GM12878 (cell line): ENCODE measurements around the gene ANTKMT. TPM values are rescaled to one million over a fixed set of nuclear protein-coding genes. Genes with fewer than 3 reads are reported as not detected.

ENCODE experiments used
- ATAC-seq: fragments of 200-7000 bp; cut with Tn5 transposase; 3 replicates; pipeline ENCODE4 v1.9.1; 2020; ENCODE audit warnings: mild to moderate bottlenecking, moderate library complexity
- BruUV-seq: library from RNA; stranded (reverse); fragments of 400-500 nt; replicated peaks from 2 replicates; lab custom pipeline; 2021; lab: Mats Ljungman, UMichigan
- CTCF ChIA-PET: fragments of 300-600 bp; sonication (Branson Sonifier 250); formaldehyde crosslinking; extraction: SDS; loops from one replicate; lab custom pipeline; 2021; ENCODE audit warnings: inconsistent platforms; lab: Yijun Ruan, JAX
- POLR2A ChIA-PET: fragments of 350-600 bp; formaldehyde crosslinking; extraction: SDS; loops from one replicate; lab custom pipeline; 2021; ENCODE audit warnings: inconsistent platforms; lab: Charles Lee
- RAD21 ChIA-PET: fragments of 300-600 bp; sonication (Branson Sonifier 250); formaldehyde crosslinking; loops from one replicate; lab custom pipeline; 2023; ENCODE audit warnings: antibody characterized with exemption; ENCODE audit not compliant: unreplicated experiment; lab: Charles Lee
- SMC1A ChIA-PET: fragments of 300-600 bp; sonication (Branson Sonifier 250); formaldehyde crosslinking; loops from one replicate; lab custom pipeline; 2023; ENCODE audit not compliant: unreplicated experiment, uncharacterized antibody; lab: Charles Lee
- DNase-seq: peaks from one replicate; pipeline ENCODE4 v3.0.0-alpha.2; 2011; ENCODE audit warnings: low read depth, low spot score
- FAIRE-seq: peaks from 3 replicates; lab custom pipeline; 2011; peaks lifted over from hg19 to GRCh38; lab: Jason Lieb, UNC
- H2AFZ ChIP-seq: 2 replicates; pipeline ENCODE4 v1.6.0; 2011; ENCODE audit warnings: low read depth, low read length, control low read depth; ENCODE audit not compliant: control insufficient read depth
- H3K27ac ChIP-seq: 2 replicates; pipeline ENCODE4 v1.5.1; 2011; ENCODE audit warnings: control low read depth; ENCODE audit not compliant: control insufficient read depth, insufficient read depth
- H3K27me3 ChIP-seq, 2 experiments: replicated peaks in 1 of 2; 2 replicates each; pipeline versions ENCODE4 v1.6.0 to v1.6.1; 2011; ENCODE audit warnings: low read length in 1 of 2; ENCODE audit not compliant: control insufficient read depth in 2 of 2, insufficient read depth in 2 of 2
- H3K36me3 ChIP-seq, 2 experiments: 2 replicates each; pipeline ENCODE4 v1.5.1; 2011; ENCODE audit warnings: low read length in 1 of 2; ENCODE audit not compliant: control insufficient read depth in 2 of 2, insufficient read depth in 2 of 2
- H3K4me1 ChIP-seq: 2 replicates; pipeline ENCODE4 v1.6.1; 2011; ENCODE audit warnings: mild to moderate bottlenecking, low read length, moderate library complexity, mixed read lengths; ENCODE audit not compliant: control insufficient read depth, insufficient read depth
- H3K4me2 ChIP-seq: 2 replicates; pipeline ENCODE4 v1.6.0; 2011; ENCODE audit warnings: control low read depth; ENCODE audit not compliant: control insufficient read depth, insufficient read depth
- H3K4me3 ChIP-seq: fragments of 200-600 bp; sonication (generic); 2 replicates; pipeline ENCODE4 v1.5.1; 2016
- H3K79me2 ChIP-seq: 2 replicates; pipeline ENCODE4 v1.6.0; 2011; ENCODE audit warnings: low read length; ENCODE audit not compliant: control insufficient read depth, insufficient read depth
- H3K9ac ChIP-seq: 2 replicates; pipeline ENCODE4 v1.8.0; 2011; ENCODE audit warnings: low read length, control low read depth, mixed read lengths; ENCODE audit not compliant: control insufficient read depth, insufficient read depth
- H3K9me3 ChIP-seq: replicated peaks from 3 replicates; pipeline ENCODE4 v1.5.1; 2011; ENCODE audit warnings: mild to moderate bottlenecking, low read length; ENCODE audit not compliant: control insufficient read depth, insufficient read depth
- H4K20me1 ChIP-seq: 2 replicates; pipeline ENCODE4 v1.6.0; 2011; ENCODE audit not compliant: control insufficient read depth, insufficient read depth
- BCL11A ChIP-seq: IDR thresholded peaks from 2 replicates; pipeline ENCODE4 v1.6.1; 2011; ENCODE audit warnings: low read depth, low read length
- CBX5 ChIP-seq: sonication (generic); IDR thresholded peaks from 2 replicates; pipeline ENCODE4 v1.6.1; 2016; ENCODE audit warnings: low read depth, moderate library complexity, mild to moderate bottlenecking, inconsistent platforms
- JUNB ChIP-seq: IDR thresholded peaks from 2 replicates; pipeline ENCODE4 v1.6.1; 2016; ENCODE audit warnings: antibody characterized with exemption, mild to moderate bottlenecking
- PAX8 ChIP-seq: fragments of 450-650 bp; IDR thresholded peaks from 2 replicates; pipeline ENCODE4 v1.6.1; 2017; ENCODE audit warnings: mild to moderate bottlenecking, moderate library complexity
- POLR2A ChIP-seq: IDR thresholded peaks from 2 replicates; pipeline ENCODE4 v1.6.1; 2011; ENCODE audit warnings: low read depth, mild to moderate bottlenecking, low read length
- SMARCA5 ChIP-seq: fragments of 450-650 bp; IDR thresholded peaks from 2 replicates; pipeline ENCODE4 v1.6.1; 2017; ENCODE audit warnings: mild to moderate bottlenecking
- STAT3 ChIP-seq: IDR thresholded peaks from 2 replicates; pipeline ENCODE4 v1.6.1; 2011; ENCODE audit warnings: low read depth, low read length, improper control_type of control experiment
- WGBS: methylation state at CpG from one replicate; pipeline ENCODE4 v1.1.6; 2016; ENCODE audit warnings: low lambda C conversion rate; ENCODE audit not compliant: insufficient replicate concordance, insufficient coverage; ENCODE audit errors: missing lambda C conversion rate; 5-methylcytosine and 5-hydroxymethylcytosine counted together
- in situ Hi-C: fragments of 300-500 bp; cut with MboI; formaldehyde crosslinking; loops from 9 replicates; pipeline ENCODE4 v1.14.3; 2018; ENCODE audit warnings: mixed read lengths
- intact Hi-C: fragments of 100-400 bp; cut with micrococcal nuclease; formaldehyde crosslinking; loops from one replicate; pipeline ENCODE4 v1.14.2; 2022; ENCODE audit not compliant: unreplicated experiment
- polyA plus RNA-seq, 11 experiments: library from polyadenylated mRNA; depleted of rRNA in 4 of 11; unstranded in 6 of 11; stranded (reverse) in 5 of 11; fragments of >200 nt; fragmentation: Nextera tagmentation in 4 of 11; fragmentation: Illumina TruSeq in 1 of 11; extraction: Ambion mirVana in 4 of 11; extraction: Trizol in 1 of 11; gene quantifications; 1 replicate in 1 of 11; 2 replicates in 10 of 11; pipeline versions ENCODE4 v1.2.1 to v1.2.3, GENCODE V29; 2011 to 2016; ENCODE audit warnings: inconsistent platforms in 2 of 11, missing spikeins in 2 of 11, low read depth in 1 of 11
- total RNA-seq, 4 experiments: library from RNA; depleted of rRNA in 3 of 4; stranded (reverse); fragments of >200 nt in 3 of 4; fragmentation: Illumina TruSeq in 1 of 4; extraction: Trizol in 1 of 4; gene quantifications; 2 replicates each; pipeline versions ENCODE4 v1.2.1 to v1.2.3, GENCODE V29; 2013 to 2021
- TF ChIP-seq, protein P1 (sequence below): fragments of 450-650 bp; IDR thresholded peaks from 2 replicates; pipeline ENCODE4 v1.6.1; 2017; ENCODE audit warnings: borderline replicate concordance
- TF ChIP-seq, protein P2 (sequence below): fragments of 450-650 bp; IDR thresholded peaks from 2 replicates; pipeline ENCODE4 v1.6.1; 2016; ENCODE audit warnings: mild to moderate bottlenecking, moderate library complexity, borderline replicate concordance
- TF ChIP-seq, protein P3 (sequence below): fragments of 450-650 bp; IDR thresholded peaks from 2 replicates; pipeline ENCODE4 v1.6.1; 2016; ENCODE audit warnings: mild to moderate bottlenecking

Gene ANTKMT
- total and polyA plus RNA-seq, 10 of the 15 experiments (the other 5 are each of a cell fraction or from before 2014, with no cell fraction given), result 0.58 to 60.5 (median 25.8) TPM

DNA sequence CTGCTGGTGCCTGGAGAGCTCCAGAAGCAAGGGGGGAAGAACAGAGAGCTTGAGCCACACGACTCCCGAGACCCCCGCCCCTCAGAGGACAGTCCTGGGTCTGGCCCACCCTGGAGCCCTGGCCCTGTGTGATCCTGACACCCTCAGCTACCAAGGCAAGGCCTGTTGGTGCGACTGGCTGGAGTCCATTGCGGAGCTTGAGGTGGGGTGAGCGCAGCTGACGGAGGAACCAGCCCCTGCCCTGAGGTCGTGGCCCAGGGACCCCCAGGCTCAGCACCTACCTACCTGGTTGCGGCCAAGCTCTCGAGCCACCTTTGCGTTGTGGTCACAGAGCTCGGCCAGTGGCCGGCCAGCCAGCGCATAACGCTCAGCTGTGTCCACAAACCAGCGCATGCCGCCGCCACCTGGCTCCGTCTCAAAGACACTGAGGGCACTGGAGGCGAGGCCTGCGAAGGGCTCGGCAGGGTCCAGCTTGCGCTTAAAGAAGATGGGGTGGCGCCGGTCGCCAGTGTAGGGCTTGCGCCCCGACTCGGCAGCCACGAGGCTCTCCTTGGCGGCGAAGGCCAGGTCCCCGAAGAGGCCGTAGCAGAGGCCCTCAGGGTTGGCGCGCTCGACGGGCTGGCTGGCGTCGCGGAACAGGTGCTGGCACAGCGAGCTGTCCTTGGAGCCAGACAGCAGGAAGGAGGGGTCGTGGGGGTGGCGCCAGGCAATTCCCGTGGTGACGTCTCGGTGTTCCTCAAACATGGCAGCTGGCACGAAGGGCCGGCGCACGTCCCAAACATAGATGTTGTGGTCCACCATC, 34.3 kb upstream of the ANTKMT start:
- CTCF ChIA-PET, result no interaction called here
- DNase-seq (no peak), ATAC-seq (no peak), FAIRE-seq (no peak)
- Histone ChIP-seq H2AFZ (no peak overlapping the region), H3K4me2 (no peak overlapping the region), H4K20me1 (no peaks in the 10 kb centered on the region), H3K27ac (no peak overlapping the region), H3K9me3 (no peaks in the 10 kb centered on the region; the same call in 2 of the 3 replicates), H3K9ac (no peak overlapping the region), H3K27me3 (no peaks in the 10 kb centered on the region), H3K36me3 (peaks cover 6 to 14% of the 10 kb centered on the region in 2 experiments; a peak in 2 of 4 replicates), H3K79me2 (peaks cover 21% of the 10 kb centered on the region), H3K4me1 (peaks cover 15% of the 10 kb centered on the region), H3K4me3 (no peak overlapping the region)
- BruUV-seq, result no TSS peak
- RAD21 ChIA-PET, result no interaction called here
- SMC1A ChIA-PET, result no interaction called here
- in situ Hi-C loops, result no loop called here
- 94% methylated on average over 46 of the region's 51 CpGs for WGBS
- 0 out of 2 replicates have a peak, but pooled peaks have one; percentile 1 for TF ChIP-seq POLR2A
- TF ChIP-seq, protein P1, sequence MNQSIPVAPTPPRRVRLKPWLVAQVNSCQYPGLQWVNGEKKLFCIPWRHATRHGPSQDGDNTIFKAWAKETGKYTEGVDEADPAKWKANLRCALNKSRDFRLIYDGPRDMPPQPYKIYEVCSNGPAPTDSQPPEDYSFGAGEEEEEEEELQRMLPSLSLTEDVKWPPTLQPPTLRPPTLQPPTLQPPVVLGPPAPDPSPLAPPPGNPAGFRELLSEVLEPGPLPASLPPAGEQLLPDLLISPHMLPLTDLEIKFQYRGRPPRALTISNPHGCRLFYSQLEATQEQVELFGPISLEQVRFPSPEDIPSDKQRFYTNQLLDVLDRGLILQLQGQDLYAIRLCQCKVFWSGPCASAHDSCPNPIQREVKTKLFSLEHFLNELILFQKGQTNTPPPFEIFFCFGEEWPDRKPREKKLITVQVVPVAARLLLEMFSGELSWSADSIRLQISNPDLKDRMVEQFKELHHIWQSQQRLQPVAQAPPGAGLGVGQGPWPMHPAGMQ, result no peak
- intact Hi-C loops, result no loop called here
- POLR2A ChIA-PET, result no interaction called here

DNA sequence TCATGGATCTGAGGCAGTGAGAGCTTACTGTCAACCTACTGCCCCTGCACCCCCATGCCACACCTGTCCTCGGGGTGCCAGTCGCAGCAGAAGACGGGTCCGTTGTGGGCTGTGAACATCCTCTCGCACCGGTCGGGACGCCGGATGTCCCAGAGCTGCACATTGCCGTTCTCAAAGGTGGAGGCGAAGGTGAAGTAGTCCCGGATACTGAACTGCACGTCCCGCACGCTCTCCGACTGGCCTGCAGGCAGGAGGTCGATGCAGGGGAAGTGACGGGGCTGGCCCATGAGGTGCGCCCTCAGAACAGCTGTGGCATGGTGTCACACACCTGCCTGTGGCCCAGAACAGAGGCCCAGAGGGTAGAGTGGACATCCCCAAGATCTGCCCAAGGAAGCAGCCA, 33.4 kb upstream of the ANTKMT start:
- peaks cover 6 to 9% of the 10 kb centered on the region in 2 experiments; a peak in 2 of 4 replicates for H3K36me3 ChIP-seq
- H3K4me1 ChIP-seq, result peaks cover 12% of the 10 kb centered on the region
- H3K4me3 ChIP-seq, result no peak overlapping the region
- ChIA-PET POLR2A (no interaction called here), CTCF (no interaction called here), RAD21 (no interaction called here), SMC1A (no interaction called here)
- no TSS peak for BruUV-seq
- no peaks in the 10 kb centered on the region for H4K20me1 ChIP-seq
- in situ Hi-C loops, result no loop called here
- no peaks in the 10 kb centered on the region for H3K27me3 ChIP-seq
- FAIRE-seq (no peak), DNase-seq (no peak), ATAC-seq (no peak)
- no peak overlapping the region for H3K9ac ChIP-seq
- H3K4me2 ChIP-seq, result no peak overlapping the region
- H3K79me2 ChIP-seq, result peaks cover 20% of the 10 kb centered on the region
- WGBS, result 96% methylated on average over 19 of the region's 19 CpGs
- no peak overlapping the region for H3K27ac ChIP-seq
- H3K9me3 ChIP-seq, result no peaks in the 10 kb centered on the region; the same call in 2 of the 3 replicates
- intact Hi-C loops, result no loop called here
- no peak overlapping the region for H2AFZ ChIP-seq
- TF ChIP-seq CBX5, result no peak
- TF ChIP-seq BCL11A, result no peak
- TF ChIP-seq JUNB, result no peak
- TF ChIP-seq PAX8, result no peak
- no peak for TF ChIP-seq SMARCA5
- TF ChIP-seq, protein P2, sequence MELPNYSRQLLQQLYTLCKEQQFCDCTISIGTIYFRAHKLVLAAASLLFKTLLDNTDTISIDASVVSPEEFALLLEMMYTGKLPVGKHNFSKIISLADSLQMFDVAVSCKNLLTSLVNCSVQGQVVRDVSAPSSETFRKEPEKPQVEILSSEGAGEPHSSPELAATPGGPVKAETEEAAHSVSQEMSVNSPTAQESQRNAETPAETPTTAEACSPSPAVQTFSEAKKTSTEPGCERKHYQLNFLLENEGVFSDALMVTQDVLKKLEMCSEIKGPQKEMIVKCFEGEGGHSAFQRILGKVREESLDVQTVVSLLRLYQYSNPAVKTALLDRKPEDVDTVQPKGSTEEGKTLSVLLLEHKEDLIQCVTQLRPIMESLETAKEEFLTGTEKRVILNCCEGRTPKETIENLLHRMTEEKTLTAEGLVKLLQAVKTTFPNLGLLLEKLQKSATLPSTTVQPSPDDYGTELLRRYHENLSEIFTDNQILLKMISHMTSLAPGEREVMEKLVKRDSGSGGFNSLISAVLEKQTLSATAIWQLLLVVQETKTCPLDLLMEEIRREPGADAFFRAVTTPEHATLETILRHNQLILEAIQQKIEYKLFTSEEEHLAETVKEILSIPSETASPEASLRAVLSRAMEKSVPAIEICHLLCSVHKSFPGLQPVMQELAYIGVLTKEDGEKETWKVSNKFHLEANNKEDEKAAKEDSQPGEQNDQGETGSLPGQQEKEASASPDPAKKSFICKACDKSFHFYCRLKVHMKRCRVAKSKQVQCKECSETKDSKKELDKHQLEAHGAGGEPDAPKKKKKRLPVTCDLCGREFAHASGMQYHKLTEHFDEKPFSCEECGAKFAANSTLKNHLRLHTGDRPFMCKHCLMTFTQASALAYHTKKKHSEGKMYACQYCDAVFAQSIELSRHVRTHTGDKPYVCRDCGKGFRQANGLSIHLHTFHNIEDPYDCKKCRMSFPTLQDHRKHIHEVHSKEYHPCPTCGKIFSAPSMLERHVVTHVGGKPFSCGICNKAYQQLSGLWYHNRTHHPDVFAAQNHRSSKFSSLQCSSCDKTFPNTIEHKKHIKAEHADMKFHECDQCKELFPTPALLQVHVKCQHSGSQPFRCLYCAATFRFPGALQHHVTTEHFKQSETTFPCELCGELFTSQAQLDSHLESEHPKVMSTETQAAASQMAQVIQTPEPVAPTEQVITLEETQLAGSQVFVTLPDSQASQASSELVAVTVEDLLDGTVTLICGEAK, result no peak
- TF ChIP-seq, protein P3, sequence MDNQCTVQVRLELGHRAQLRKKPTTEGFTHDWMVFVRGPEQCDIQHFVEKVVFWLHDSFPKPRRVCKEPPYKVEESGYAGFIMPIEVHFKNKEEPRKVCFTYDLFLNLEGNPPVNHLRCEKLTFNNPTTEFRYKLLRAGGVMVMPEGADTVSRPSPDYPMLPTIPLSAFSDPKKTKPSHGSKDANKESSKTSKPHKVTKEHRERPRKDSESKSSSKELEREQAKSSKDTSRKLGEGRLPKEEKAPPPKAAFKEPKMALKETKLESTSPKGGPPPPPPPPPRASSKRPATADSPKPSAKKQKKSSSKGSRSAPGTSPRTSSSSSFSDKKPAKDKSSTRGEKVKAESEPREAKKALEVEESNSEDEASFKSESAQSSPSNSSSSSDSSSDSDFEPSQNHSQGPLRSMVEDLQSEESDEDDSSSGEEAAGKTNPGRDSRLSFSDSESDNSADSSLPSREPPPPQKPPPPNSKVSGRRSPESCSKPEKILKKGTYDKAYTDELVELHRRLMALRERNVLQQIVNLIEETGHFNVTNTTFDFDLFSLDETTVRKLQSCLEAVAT, result no peak
- TF ChIP-seq STAT3, result no peak
